ENCODE results near the gene TAF11.
"Not testable (repeated sequence)": the region's sequence is repeated elsewhere in the genome, so short reads cannot be mapped to it uniquely, and the experiment has no call there.

DNA sequence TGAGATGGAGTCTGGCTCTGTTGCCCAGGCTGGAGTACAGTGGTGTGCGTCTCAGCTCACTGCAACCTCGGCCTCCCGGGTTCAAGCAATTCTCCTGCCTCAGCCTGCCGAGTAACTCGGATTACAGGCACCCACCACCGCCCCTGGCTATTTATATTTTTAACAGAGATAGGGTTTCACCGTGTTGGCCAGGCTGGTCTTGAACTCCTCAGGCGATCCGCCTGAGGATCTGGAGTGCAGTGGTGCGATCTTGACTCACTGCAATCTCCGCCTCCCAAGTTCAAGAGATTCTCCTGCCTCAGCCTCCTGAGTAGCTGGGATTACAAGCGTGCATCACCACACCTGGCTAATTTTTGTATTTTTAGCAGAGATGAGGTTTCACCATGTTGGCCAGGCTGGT is 44.4 kb upstream of the TAF11 start:
- TF ChIP-seq POLR2A (IDR thresholded peaks at IDR 0.05), result not testable (repeated sequence)
- TF ChIP-seq, protein P1, sequence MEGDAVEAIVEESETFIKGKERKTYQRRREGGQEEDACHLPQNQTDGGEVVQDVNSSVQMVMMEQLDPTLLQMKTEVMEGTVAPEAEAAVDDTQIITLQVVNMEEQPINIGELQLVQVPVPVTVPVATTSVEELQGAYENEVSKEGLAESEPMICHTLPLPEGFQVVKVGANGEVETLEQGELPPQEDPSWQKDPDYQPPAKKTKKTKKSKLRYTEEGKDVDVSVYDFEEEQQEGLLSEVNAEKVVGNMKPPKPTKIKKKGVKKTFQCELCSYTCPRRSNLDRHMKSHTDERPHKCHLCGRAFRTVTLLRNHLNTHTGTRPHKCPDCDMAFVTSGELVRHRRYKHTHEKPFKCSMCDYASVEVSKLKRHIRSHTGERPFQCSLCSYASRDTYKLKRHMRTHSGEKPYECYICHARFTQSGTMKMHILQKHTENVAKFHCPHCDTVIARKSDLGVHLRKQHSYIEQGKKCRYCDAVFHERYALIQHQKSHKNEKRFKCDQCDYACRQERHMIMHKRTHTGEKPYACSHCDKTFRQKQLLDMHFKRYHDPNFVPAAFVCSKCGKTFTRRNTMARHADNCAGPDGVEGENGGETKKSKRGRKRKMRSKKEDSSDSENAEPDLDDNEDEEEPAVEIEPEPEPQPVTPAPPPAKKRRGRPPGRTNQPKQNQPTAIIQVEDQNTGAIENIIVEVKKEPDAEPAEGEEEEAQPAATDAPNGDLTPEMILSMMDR (IDR thresholded peaks at IDR 0.05), result not testable (repeated sequence)

Measured in heart left ventricle (tissue), 13 donors.